Trophoblast cell (in vitro differentiated cells and primary cell): Measurements from ENCODE around the gene KANK2.
A peak's percentile ranks its signal among the peaks of the same experiment; 100 is the strongest.

Experiments
- DNase-seq, 2 donors: peaks; one replicate each; pipeline ENCODE4 v3.0.0-alpha.2; 2016
- H2AFZ ChIP-seq: 2 replicates; pipeline ENCODE4 v1.6.1; 2013; ENCODE audit warnings: low read length, moderate library complexity, mild to moderate bottlenecking; ENCODE audit not compliant: insufficient read depth, poor library complexity
- H2AK5ac ChIP-seq: 2 replicates; pipeline ENCODE4 v1.6.1; 2013; ENCODE audit warnings: mild to moderate bottlenecking, low read length
- H2BK120ac ChIP-seq: 2 replicates; pipeline ENCODE4 v1.6.1; 2013; ENCODE audit warnings: low read length, mild to moderate bottlenecking, moderate library complexity; ENCODE audit not compliant: insufficient read depth, poor library complexity
- H2BK12ac ChIP-seq: 2 replicates; pipeline ENCODE4 v1.6.1; 2013; ENCODE audit warnings: mild to moderate bottlenecking, low read length, moderate library complexity
- H2BK5ac ChIP-seq: 2 replicates; pipeline ENCODE4 v1.6.1; 2013; ENCODE audit warnings: low read length, low read depth, moderate library complexity, mild to moderate bottlenecking; ENCODE audit not compliant: poor library complexity
- H3K14ac ChIP-seq: 2 replicates; pipeline ENCODE4 v1.6.1; 2013; ENCODE audit warnings: mild to moderate bottlenecking, low read length
- H3K18ac ChIP-seq: 2 replicates; pipeline ENCODE4 v1.6.1; 2013; ENCODE audit warnings: mild to moderate bottlenecking, low read length
- H3K23ac ChIP-seq: 2 replicates; pipeline ENCODE4 v1.6.1; 2013; ENCODE audit warnings: low read length
- H3K27ac ChIP-seq: 2 replicates; pipeline ENCODE4 v1.5.1; 2013; ENCODE audit warnings: low read depth, mild to moderate bottlenecking, inconsistent platforms, low read length, moderate library complexity
- H3K27me3 ChIP-seq: 2 replicates; pipeline ENCODE4 v1.6.1; 2013; ENCODE audit warnings: inconsistent platforms, mild to moderate bottlenecking, low read length, moderate library complexity; ENCODE audit not compliant: insufficient read depth
- H3K36me3 ChIP-seq, 2 experiments: 1 replicate in 1 of 2; 2 replicates in 1 of 2; pipeline ENCODE4 v1.6.1; 2013; ENCODE audit warnings: low read length in 2 of 2, mild to moderate bottlenecking in 2 of 2, moderate library complexity in 1 of 2; ENCODE audit not compliant: insufficient read depth in 2 of 2, control insufficient read depth in 1 of 2
- H3K4ac ChIP-seq: 2 replicates; pipeline ENCODE4 v1.6.1; 2013; ENCODE audit warnings: low read depth, mild to moderate bottlenecking, low read length, moderate library complexity
- H3K4me1 ChIP-seq, 2 experiments: 1 replicate in 1 of 2; 2 replicates in 1 of 2; pipeline ENCODE4 v1.6.1; 2013; ENCODE audit warnings: low read length in 2 of 2, mild to moderate bottlenecking in 2 of 2, moderate library complexity in 1 of 2; ENCODE audit not compliant: insufficient read depth in 2 of 2, control insufficient read depth in 1 of 2
- H3K4me2 ChIP-seq: 2 replicates; pipeline ENCODE4 v1.6.1; 2013; ENCODE audit warnings: inconsistent platforms, mild to moderate bottlenecking, low read length, moderate library complexity
- H3K4me3 ChIP-seq: 2 replicates; pipeline ENCODE4 v1.5.1; 2013; ENCODE audit warnings: mild to moderate bottlenecking, low read depth, low read length, inconsistent platforms
- H3K79me1 ChIP-seq: one replicate; pipeline ENCODE4 v1.6.1; 2013; ENCODE audit warnings: low read length
- H3K79me2 ChIP-seq: 2 replicates; pipeline ENCODE4 v1.6.1; 2013; ENCODE audit warnings: low read length, mild to moderate bottlenecking; ENCODE audit not compliant: control insufficient read depth, insufficient read depth, poor library complexity
- H3K9ac ChIP-seq: 2 replicates; pipeline ENCODE4 v1.6.1; 2013; ENCODE audit warnings: mild to moderate bottlenecking, low read length
- H3K9me3 ChIP-seq: 2 replicates; pipeline ENCODE4 v1.6.1; 2013; ENCODE audit warnings: low read depth, mild to moderate bottlenecking, control low read depth, inconsistent platforms, low read length; ENCODE audit not compliant: insufficient read depth
- H4K12ac ChIP-seq: 2 replicates; pipeline ENCODE4 v1.6.1; 2013; ENCODE audit warnings: low read depth, mild to moderate bottlenecking, low read length, moderate library complexity
- H4K8ac ChIP-seq: 2 replicates; pipeline ENCODE4 v1.6.1; 2013; ENCODE audit warnings: low read depth, mild to moderate bottlenecking, low read length, moderate library complexity
- H4K91ac ChIP-seq: one replicate; pipeline ENCODE4 v1.6.1; 2013; ENCODE audit warnings: low read depth, mild to moderate bottlenecking, low read length, moderate library complexity
- WGBS: extraction: QIAGEN DNeasy Blood & Tissue Kit; methylation state at CpG from one replicate; pipeline ENCODE4 v1.1.7; 2013; ENCODE audit warnings: missing lambda C conversion rate; ENCODE audit not compliant: insufficient read length, insufficient coverage; ENCODE audit errors: extremely low coverage; 5-methylcytosine and 5-hydroxymethylcytosine counted together

Gene KANK2

DNA sequence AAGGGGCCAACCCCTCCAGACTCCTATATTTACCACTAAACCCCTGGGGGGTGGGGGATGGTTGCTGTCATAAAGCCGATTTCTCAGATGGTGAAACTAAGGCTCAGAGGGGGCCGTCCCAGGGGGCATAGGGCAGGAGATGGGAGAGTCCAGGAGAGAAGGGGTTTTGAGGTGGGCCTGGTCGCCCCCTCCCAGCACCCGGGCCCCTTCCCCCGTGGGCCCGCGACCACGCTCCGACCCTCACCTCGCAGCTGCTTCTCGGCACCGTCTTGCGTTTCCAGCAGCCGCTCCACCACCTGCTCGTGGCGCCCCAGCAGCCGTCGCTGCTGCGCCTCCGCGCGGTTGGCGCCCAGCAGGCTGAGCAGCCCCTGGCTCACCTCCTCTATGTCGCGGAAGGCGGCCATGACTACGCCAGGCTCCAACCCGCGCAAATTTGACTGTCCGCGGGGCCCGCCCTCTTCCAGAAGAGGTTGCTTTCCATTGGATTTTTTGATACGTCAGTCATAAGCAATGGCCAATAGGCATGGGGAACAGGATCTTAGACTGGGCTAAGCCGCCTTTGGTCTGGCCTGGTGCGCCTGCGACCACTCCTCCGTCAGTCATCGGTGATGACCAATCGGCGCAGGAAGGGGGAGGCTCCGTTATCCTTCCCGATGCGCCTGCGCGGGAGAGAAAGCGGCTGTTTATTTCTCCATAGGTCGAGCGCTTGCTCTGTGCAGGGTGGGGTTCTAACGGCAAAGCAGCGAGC lies 41.8 kb downstream of the KANK2 start, which contains the start of gene SPC24:
Gene SPC24, minus strand, starts transcription at position 410 of the 748 bp plus-strand sequence. Its CDS starts 6 bp downstream, at position 404.
- peak; percentile 98 to 99 for DNase-seq
- Histone ChIP-seq H2BK5ac (peak within 1 kb of the TSS; percentile 5), H3K23ac (no peak within 1 kb of the TSS), H2BK120ac (peak within 1 kb of the TSS; percentile 4), H4K12ac (peak within 1 kb of the TSS; percentile 43), H3K4me3 (peak within 1 kb of the TSS; percentile 95), H3K4me1 (peaks cover 2 to 4% of the 10 kb centered on the region in 2 experiments), H4K91ac (peak within 1 kb of the TSS; percentile 67), H3K18ac (peak within 1 kb of the TSS; percentile 82), H3K9ac (peak within 1 kb of the TSS; percentile 61), H2AFZ (peak within 1 kb of the TSS; percentile 85), H3K27me3 (no peaks in the 10 kb centered on the region), H4K8ac (peak within 1 kb of the TSS; percentile 84), H3K79me2 (peaks cover 5% of the 10 kb centered on the region), H2BK12ac (no peak within 1 kb of the TSS), H3K27ac (no peak within 1 kb of the TSS), H3K14ac (peak within 1 kb of the TSS; percentile 75), H3K4me2 (peak within 1 kb of the TSS; percentile 71), H3K36me3 (peaks cover 4 to 5% of the 10 kb centered on the region in 2 experiments), H3K9me3 (no peaks in the 10 kb centered on the region), H2AK5ac (peak within 1 kb of the TSS; percentile 42), H3K79me1 (peaks cover 4% of the 10 kb centered on the region), H3K4ac (peak within 1 kb of the TSS; percentile 82)
- WGBS = no CpG with 5 or more reads among the region's 50 CpGs

DNA sequence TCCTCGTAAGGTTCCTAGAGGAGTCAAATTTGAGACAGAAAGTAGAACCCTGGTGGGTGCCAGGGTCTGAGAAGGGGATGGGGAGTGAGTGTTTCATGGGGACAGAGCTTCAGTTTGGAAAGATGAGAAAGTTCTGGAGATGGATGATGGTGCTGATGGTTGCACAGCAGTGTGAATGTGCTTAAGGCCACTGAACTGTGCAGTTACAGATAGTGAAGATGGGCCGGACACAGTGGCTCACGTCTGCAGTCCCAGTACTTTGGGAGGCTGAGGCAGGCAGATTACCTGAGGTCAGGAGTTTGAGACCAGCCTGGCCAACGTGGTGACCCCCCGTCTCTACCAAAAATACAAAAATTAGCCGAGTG lies 42.7 kb downstream of the KANK2 start:
- H3K36me3 ChIP-seq = peaks cover 5% of the 10 kb centered on the region in 2 experiments
- H3K27ac ChIP-seq = no peak overlapping the region
- H4K12ac ChIP-seq = no peak overlapping the region
- no peak for DNase-seq
- H4K91ac ChIP-seq = no peak overlapping the region
- no peak overlapping the region for H3K14ac ChIP-seq
- no peak overlapping the region for H3K9ac ChIP-seq
- H3K18ac ChIP-seq = no peak overlapping the region
- peak overlapping the region; percentile 4 for H3K4ac ChIP-seq
- H3K9me3 ChIP-seq = no peaks in the 10 kb centered on the region
- no peak overlapping the region for H3K23ac ChIP-seq
- H2AFZ ChIP-seq = no peak overlapping the region
- H3K4me2 ChIP-seq = peak overlapping the region; percentile 63
- H3K27me3 ChIP-seq = no peaks in the 10 kb centered on the region
- H4K8ac ChIP-seq = no peak overlapping the region
- no CpG with 5 or more reads among the region's 6 CpGs for WGBS
- H3K4me1 ChIP-seq = peaks cover 2 to 4% of the 10 kb centered on the region in 2 experiments
- no peak overlapping the region for H2BK120ac ChIP-seq
- H2BK5ac ChIP-seq = no peak overlapping the region
- H2BK12ac ChIP-seq = no peak overlapping the region
- peaks cover 4% of the 10 kb centered on the region for H3K79me1 ChIP-seq
- no peak overlapping the region for H3K4me3 ChIP-seq
- H3K79me2 ChIP-seq = peaks cover 5% of the 10 kb centered on the region
- H2AK5ac ChIP-seq = no peak overlapping the region

- Histone ChIP-seq H3K27ac (no peak overlapping the region), H3K4ac (no peak overlapping the region), H3K79me2 (peaks cover 5% of the 10 kb centered on the region), H3K4me2 (no peak overlapping the region), H4K91ac (no peak overlapping the region), H2BK120ac (no peak overlapping the region), H2BK5ac (no peak overlapping the region), H3K14ac (no peak overlapping the region), H4K12ac (no peak overlapping the region), H3K27me3 (no peaks in the 10 kb centered on the region), H3K4me1 (peaks cover 2 to 4% of the 10 kb centered on the region in 2 experiments), H3K4me3 (no peak overlapping the region), H2BK12ac (no peak overlapping the region), H2AK5ac (no peak overlapping the region), H3K23ac (no peak overlapping the region), H3K18ac (no peak overlapping the region), H4K8ac (no peak overlapping the region), H3K36me3 (peaks cover 10 to 17% of the 10 kb centered on the region in 2 experiments), H3K79me1 (peaks cover 4% of the 10 kb centered on the region), H3K9me3 (no peaks in the 10 kb centered on the region), H3K9ac (no peak overlapping the region), H2AFZ (no peak overlapping the region)
- whole genome bisulfite sequencing = no CpG with 5 or more reads among the region's 11 CpGs
- no peak for DNase-seq
These were observed 44.9 kb downstream of the KANK2 start for GRCh38 chr19:11152318-11153062.

GRCh38 chr19:11151181-11151580 lies 46.2 kb downstream of the KANK2 start:
- H4K91ac ChIP-seq = no peak overlapping the region
- H3K27ac ChIP-seq = no peak overlapping the region
- H4K12ac ChIP-seq = no peak overlapping the region
- H3K4me1 ChIP-seq = peaks cover 2 to 4% of the 10 kb centered on the region in 2 experiments
- H2AK5ac ChIP-seq = no peak overlapping the region
- peaks cover 4% of the 10 kb centered on the region for H3K79me1 ChIP-seq
- peaks cover 5% of the 10 kb centered on the region for H3K79me2 ChIP-seq
- no peak for DNase-seq
- no peak overlapping the region for H3K14ac ChIP-seq
- no peak overlapping the region for H3K18ac ChIP-seq
- H3K4me3 ChIP-seq = no peak overlapping the region
- H3K23ac ChIP-seq = no peak overlapping the region
- no peak overlapping the region for H4K8ac ChIP-seq
- peaks cover 17 to 23% of the 10 kb centered on the region in 2 experiments for H3K36me3 ChIP-seq
- H2BK120ac ChIP-seq = no peak overlapping the region
- H2BK12ac ChIP-seq = no peak overlapping the region
- H2AFZ ChIP-seq = no peak overlapping the region
- no peak overlapping the region for H3K4ac ChIP-seq
- no CpG with 5 or more reads among the region's 7 CpGs for WGBS
- no peaks in the 10 kb centered on the region for H3K27me3 ChIP-seq
- H3K9me3 ChIP-seq = no peaks in the 10 kb centered on the region
- no peak overlapping the region for H2BK5ac ChIP-seq
- no peak overlapping the region for H3K4me2 ChIP-seq
- no peak overlapping the region for H3K9ac ChIP-seq
